HG02870 (cell line): Measurements from ENCODE around the gene FRMD4A.
"Not testable (repeated sequence)": the region's sequence is repeated elsewhere in the genome, so short reads cannot be mapped to it uniquely, and the experiment has no call there.

Source experiments
- ATAC-seq: cut with Tn5 transposase; IDR thresholded peaks from one replicate; pipeline ENCODE4 v1.9.1; 2021; ENCODE audit warnings: mild to moderate bottlenecking, moderate library complexity; ENCODE audit not compliant: unreplicated experiment

FRMD4A gene

GRCh38 chr10:14116837-14117236 lies 213.9 kb downstream of the FRMD4A start:
- ATAC-seq: no peak

DNA sequence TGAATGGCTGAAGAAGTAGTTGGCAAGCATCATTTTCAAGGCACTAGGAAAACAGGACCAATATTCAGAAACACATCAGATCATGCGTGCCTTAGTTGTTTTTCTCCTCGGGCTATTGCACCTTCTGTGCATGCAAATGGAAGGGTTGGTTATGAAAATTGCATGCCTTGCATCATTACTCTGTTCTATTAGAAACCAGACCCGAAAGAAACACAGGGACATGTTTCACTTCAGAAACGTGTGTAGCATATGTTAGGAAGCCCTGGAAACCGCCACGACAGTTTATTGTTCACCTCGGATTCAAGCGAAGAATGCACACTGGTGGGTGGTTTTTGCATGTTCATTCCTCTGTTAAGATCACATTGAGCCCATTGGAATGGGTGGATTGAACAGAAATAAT lies 214.7 kb downstream of the FRMD4A start:
- no peak for ATAC-seq

DNA sequence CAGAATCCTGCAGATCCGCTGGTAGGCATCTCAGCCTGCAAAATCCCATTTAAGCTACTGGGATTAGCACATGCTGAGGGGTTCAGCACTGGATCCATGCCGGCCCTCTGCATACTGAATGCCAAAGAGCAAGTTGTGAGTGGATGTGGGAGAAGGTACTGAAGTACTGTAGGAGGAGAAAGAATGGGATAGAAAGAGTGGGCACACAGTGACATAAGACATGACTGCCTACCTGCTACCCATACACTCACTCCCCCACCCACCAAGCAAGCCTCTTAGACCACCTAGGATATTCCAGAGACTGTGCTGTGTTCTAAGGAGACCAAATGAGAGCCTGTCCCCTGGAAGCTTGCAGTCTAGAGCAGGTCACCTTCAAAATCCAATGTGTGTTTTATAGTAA lies 215.9 kb downstream of the FRMD4A start:
- ATAC-seq: no peak

DNA sequence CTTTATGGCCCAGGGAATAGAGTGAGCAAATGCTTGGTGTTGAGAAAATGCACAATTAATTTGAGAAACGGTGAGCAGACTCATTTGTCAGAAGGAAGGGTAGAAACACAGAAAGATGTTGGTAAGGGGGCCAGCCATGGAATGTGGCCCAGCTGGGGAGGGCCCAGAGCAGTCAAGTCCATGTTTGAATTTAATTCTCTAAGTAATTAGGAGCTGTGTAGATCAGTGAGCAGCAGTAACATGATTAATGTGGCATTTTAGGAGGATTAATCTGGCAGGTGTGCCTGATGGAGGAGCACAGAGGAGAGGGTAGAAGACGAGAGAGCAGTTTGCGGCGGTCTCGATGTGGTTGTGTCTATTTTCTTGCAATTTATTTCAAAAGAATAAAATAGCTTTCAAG lies 218.7 kb downstream of the FRMD4A start:
- ATAC-seq: no peak

DNA sequence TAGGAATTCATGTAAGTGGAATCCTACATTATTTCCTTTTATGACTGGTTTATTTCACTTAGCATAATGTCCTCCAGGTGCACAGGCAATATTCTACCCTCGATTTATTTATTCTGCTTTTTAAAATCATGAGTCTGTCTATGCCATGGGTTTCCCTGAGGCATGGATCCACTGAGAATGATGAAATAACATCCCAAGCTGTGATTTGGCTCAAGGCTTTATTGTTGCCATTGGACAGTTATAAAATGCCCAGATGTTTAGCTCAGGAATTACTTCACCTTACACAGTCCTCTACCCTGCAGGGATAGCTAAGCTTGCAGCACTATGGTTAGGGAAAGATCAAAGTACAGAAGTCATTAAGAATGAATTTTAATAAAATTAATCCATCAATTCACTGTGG lies 219.5 kb downstream of the FRMD4A start:
- no peak for ATAC-seq

DNA sequence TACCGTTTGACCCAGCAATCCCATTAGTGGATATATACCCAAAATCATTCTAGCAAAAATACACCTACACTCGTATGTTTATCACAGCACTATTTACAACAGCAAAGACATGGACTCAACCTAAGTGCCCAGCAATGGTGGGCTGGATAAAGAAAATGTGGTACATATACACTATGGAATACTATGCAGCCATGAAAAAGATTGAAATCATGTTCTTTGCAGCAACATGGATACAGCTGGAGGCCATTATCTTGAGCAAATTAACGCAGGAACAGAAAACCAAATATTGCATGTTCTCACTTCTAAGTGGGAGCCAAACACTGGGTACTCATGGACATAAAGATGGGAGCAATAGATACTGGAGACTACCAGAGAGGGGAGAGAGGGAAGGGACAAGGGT lies 223.9 kb downstream of the FRMD4A start:
- no peak for ATAC-seq

- ATAC-seq: no peak
Observed at GRCh38 chr10:14102056-14102455, 228.7 kb downstream of the FRMD4A start.

DNA sequence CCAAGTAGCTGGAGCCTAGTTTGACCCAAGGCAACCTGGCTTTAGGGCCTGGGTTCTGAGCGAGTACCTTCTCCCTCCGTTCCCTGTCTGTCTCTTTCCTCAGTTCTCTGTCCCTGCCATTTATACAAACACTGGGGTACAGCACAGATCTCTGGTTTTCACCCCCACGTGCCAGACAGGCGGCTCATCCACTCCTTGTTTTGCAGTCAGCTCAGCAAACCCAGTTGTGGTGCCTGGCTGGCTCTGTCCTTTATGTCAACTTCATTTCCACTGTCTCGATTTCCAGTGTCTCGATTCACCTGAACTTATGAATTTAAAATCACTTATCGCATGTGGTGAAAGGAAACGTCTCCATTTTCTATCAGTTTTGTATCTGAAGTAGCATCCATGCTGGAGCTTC lies 230.8 kb downstream of the FRMD4A start:
- ATAC-seq: no peak

DNA sequence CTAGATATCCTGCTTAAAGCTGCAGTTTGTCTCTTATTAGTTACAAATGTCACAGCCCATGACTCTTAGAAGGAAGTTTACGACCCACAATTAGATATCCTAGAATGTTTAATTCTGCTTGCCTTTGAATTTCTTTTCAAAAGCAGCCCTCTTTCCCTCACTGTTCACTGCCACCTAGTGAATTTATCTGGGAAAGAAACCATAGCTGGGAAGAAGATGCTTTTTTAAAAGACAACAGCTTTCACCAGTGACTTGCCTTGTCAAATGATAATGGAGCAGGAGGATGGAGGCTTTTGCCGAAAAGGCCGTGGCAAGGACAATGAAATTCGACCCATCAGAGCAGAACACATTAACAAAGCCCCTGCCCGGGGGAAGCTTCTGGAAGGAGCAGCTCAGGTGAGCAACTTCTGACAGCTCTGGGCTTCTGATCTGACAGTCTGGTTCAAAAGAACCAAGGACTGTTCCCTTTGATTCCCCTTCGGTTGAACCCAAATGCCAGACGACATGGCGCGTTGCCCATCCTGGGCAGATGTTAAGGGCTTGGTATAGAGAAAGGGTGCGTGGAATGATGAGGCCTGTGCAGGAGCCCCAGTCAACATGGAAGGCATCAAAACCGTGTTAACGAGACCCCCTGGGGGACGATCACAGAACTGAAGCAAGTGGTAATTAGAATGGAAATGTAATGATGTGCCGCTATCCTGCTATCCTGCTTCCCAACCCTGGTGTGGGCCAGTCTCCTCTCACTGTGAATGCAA lies 236.8 kb downstream of the FRMD4A start:
- ATAC-seq: no peak

DNA sequence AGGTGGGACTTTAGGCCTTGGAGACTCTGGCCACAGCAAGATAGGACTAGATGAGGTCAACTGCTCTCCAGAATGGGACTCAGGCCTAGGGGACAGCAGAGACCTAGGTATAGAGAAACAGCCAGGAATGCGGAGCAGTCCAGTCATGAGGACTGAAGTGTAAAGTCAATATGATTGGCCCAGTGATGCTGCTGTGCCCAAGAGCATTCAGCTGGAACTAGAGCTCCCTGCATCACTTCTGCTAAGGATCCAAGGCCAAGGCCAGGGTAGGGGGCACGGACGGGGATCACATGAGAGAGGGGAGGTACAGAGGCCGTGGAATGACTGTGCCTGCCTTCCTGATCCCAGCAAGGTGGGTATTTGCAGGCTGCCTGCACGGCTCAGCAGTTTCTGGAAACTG lies 237.9 kb downstream of the FRMD4A start:
- ATAC-seq: no peak

DNA sequence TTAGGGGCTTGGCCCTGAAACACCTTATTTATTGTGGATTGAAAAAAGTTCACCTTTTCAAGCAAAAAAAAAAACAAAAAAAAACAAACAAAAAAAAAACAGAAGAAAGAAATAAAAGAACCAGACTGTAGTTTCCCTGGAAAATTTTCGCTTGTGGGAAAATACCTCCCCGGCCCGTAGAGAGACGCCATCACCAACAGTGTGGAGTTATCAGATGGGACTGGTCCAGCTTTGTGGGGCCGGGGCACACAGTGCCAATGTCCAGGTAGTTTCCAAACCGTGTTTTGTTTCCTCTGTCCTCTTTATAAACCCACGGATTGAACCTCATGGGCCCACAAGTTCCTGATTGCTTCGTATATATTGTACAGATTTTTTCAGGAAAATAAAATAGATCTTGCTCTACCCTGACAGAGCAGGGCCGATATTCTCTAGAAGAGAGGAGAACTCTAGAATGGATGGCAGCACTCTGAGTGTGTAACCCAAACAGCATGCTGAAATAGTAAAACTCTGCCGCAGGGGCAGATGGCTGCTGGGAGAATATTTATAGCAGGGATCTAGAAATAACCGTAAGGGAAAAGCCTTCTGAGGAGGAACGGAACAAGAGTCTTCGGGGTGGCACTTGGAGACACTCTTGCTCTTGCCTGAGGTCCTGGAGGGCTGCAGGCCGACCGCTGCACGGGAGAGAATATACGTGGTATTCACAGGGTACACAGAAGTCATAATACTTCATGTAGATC lies 241.0 kb downstream of the FRMD4A start:
- no peak for ATAC-seq

GRCh38 chr10:14087566-14087965 lies 243.2 kb downstream of the FRMD4A start:
- ATAC-seq: no peak

- no peak for ATAC-seq
Observed at GRCh38 chr10:14086596-14086995, 244.1 kb downstream of the FRMD4A start.

DNA sequence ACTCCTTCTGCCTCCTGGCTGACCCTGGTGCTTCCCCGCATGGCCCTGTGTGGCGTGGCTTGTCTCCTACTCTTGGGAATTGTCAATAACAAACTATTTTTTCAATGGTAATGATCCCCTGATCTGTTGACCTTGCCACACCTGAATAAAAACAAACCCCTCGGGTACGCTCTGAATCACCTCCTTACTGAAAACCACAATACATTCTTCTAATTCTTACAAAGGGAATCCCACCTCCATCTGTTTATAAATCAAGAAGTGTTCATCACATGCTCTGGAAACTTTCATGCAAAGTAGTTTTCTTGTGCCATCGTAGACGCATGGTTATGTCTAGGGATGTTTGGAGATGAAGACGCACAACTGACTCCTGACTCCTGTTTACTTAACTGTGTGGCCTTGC lies 245.8 kb downstream of the FRMD4A start:
- no peak for ATAC-seq

- ATAC-seq: no peak
Observed at GRCh38 chr10:14080795-14081194, 249.9 kb downstream of the FRMD4A start.

GRCh38 chr10:14077430-14077829 lies 253.3 kb downstream of the FRMD4A start:
- ATAC-seq: no peak

DNA sequence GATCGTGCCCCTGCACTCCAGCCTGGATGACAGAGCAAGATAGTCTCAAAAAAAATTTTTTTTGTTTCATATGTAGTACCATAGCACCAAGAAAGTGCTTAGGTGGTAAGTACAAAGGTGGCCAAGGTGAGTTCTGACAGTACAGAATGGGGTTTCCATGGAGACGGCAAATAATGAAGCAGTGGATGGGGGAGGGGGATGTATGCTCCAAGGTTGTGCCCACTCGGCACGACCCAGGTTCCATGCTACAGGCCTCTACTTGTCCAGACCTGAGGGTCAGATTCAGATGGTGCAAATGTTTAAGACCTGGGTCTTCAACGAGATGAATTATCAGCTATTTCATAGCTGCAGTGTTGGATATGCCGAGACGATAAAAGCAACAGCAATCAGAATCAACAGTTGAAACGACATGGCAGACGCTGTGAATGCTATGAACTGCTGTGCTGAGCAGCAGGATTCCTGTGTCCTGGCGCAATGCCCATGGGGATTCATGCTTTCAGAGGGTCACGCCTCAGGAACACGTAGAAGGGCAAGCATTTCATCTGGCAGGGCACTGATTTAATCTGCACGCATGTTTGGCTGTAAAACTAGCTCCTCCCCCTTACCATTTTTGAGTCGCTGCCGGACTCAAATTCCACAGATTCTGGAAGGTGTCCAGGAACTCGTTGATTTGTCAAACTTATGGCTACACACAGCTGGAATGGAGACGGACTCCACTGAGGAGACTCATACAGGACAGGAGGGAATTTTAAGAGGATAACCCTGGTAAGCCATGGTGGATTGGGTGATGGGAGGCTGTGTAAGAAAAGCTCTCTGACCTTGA lies 256.5 kb downstream of the FRMD4A start:
- no peak for ATAC-seq

DNA sequence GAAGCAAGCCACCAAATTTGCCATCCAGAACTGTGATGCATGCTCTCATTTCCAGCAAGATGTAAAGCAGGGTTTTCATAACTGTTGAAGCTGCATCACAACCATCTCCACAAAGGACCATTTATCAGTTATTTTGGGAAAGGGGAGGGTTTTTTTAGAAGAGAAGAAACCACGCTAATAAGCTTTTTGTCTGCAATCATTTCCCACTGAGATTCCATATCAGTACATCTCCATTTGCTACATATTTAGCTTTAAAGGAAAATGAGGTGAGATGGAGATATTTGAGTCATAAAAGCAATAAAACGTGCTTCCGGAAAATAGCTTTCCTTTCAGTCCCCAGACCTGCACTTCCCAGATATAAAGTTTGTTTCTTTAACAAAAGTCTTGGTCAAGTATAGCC lies 258.2 kb downstream of the FRMD4A start:
- ATAC-seq: no peak

DNA sequence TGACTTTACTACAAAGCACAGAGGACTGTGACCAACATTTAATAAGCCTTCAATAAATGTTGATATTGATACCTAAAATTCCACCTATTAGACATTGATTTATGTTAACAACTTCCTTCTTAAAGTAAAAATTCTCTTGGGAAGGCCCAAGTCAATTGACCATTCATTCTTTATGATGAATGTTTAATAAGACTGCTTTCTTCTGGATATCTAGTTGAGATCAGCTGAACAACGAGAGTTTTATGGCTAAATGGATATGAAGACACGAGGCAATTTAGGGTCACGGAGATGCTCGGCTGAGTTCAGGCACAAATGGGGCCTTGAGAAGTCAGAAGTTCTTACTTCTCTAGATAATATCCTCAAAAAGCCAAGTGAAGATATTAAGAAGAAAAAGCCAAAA lies 258.8 kb downstream of the FRMD4A start:
- ATAC-seq: no peak

DNA sequence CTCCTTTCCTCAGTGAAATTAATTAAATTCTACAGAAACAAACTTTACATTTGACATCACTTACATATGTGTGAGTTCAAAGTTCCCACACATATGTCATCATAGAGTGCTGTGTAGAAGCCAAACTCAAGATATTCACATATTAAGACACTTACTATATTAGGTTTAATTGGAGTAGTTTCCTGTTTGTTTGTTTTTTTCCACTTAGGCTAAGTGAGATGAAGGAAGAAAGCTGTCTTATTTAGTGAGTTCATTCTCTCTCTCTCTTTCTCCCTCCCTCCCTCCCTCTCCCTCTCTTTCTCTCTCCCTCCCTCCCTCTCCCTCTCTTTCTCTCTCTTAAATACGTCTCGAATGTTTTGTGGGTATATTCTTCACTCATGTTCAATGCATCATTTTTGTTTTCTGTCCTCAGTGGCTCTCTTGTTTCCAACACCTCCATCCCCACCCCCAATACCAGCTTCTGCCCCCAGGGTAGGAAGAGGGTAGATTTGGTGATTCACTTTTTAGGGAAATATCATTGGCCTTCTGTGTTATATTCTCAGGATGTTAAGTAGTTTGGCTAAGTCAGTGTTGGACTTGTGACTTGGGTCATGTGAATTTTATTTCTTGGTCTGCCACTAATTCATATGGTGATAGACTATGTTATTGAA lies 262.0 kb downstream of the FRMD4A start:
- ATAC-seq: no peak

DNA sequence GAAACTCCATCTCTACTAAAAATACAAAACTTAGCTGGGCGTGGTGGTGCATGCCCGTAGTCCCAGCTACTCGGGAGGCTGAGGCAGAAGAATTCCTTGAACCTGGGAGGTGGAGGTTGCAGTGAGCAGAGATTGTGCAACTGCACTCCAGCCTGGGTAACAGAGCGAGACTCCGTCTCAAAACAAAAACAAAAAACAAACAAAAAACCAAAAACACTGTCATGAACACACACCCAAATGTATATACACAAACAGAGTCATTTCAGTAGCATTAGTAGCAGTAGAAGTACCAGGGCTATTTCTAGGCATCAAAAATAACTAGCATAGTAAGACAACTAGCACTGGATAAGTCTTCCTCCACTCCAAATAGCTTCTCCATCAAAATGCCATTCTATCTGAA lies 263.1 kb downstream of the FRMD4A start:
- ATAC-seq: not testable (repeated sequence)
